ENCODE data around the gene ADARB2. TPM values are rescaled to one million over a fixed set of nuclear protein-coding genes. Genes with fewer than 3 reads are reported as not detected.
"Not testable (repeated sequence)": the region's sequence is repeated elsewhere in the genome, so short reads cannot be mapped to it uniquely, and the experiment has no call there.

Gene ADARB2
- total RNA-seq: not detected in 2 replicates

GRCh38 chr10:1737222-1738061 is at the start of gene ADARB2:
Gene ADARB2 (minus strand): TSS chr10:1737525.
- DNase-seq (ENCODE audit: low read depth, low spot score): no peak

DNA sequence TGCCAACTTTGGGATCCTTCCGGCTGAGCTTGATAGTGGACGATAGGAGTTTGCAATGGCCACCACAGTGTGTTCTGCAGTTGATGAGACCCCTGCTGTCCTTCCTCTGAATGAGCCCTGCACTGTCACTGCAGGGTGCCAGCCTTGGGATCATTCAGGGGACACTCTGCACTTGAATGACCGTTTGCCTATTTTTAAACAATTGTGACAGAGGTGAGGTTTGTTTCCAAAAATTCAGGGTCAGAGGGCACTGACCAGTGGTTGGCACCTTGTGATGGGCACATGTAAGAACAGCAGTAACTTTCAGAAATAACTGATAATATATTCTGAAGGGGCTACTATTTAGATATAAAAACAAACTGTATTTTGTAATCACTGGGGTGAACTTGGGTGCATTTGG is 48.5 kb upstream of the ADARB2 start:
- no peak for DNase-seq (ENCODE audit: low read depth, low spot score)

GRCh38 chr10:1782841-1783240 is 45.5 kb upstream of the ADARB2 start:
- no peak for DNase-seq (ENCODE audit: low read depth, low spot score)

DNA sequence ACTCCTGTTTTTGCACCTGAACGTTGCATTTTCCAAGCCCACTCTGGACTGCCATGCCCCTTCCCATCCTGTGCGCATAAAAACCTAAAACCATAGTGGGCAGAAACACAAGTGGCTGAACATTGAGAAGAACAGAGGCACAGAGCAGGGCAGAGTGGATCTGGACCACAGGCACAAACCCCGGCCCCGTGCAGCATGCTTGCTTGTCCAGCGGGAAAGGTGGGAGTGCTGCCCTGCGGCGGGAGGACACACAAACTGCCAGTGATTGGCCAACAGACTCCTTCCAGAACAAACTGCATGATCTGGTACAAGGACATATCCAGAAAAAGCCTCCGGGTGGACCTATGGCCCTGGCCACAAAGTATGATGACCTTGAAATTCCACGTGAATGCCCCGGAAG is 42.5 kb upstream of the ADARB2 start:
- no peak for DNase-seq (ENCODE audit: low read depth, low spot score)

GRCh38 chr10:1778375-1778969 is 41.1 kb upstream of the ADARB2 start:
- no peak for DNase-seq (ENCODE audit: low read depth, low spot score)

- no peak for DNase-seq (ENCODE audit: low read depth, low spot score)
These were observed 38.9 kb upstream of the ADARB2 start for GRCh38 chr10:1776127-1776662.

DNA sequence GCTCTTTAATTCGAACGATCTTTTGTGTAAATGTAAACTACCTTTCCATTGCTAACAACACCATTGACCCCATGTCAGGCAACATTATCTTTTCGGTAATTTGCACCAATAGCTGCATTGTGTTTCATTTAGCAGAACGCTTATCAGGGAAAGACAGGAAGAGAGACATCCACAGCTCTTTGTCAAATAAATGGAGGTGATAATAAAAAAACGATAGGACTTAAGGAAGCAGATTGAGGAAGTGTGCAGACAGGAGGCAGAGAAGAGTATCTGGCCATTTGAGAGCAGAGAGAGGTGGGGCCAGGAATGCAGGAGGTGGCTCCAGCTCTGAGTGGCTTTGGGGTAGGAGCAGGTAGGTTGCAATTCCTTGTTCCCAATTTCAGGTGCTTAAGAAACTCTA is 37.5 kb upstream of the ADARB2 start:
- DNase-seq (ENCODE audit: low read depth, low spot score): no peak

- not testable (repeated sequence) for DNase-seq (ENCODE audit: low read depth, low spot score)
These were observed 35.9 kb upstream of the ADARB2 start for GRCh38 chr10:1773204-1773603.

GRCh38 chr10:1766049-1766448 is 28.7 kb upstream of the ADARB2 start:
- DNase-seq (ENCODE audit: low read depth, low spot score): no peak

DNA sequence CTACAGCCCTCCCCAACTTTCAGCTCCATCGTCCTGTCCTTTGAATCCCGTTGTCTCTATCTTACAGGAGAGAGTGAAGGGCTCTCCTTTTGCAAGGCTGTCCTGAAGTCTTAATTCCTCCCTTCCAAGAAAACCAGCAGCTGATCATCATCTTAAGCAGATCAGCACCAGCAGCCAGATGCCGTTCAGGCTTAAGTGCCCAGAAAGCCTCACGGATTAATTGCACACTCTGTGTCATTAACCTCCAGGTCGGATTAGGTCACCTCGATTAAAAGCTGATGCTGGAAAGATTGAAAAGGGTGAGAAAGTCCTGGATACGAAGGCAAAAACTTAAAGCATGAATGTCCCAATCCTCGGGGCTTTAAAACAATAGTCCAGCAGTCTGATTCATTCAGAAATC is 24.8 kb upstream of the ADARB2 start:
- no peak for DNase-seq (ENCODE audit: low read depth, low spot score)

- no peak for DNase-seq (ENCODE audit: low read depth, low spot score)
These were observed 17.3 kb upstream of the ADARB2 start for GRCh38 chr10:1754506-1755153.

- no peak for DNase-seq (ENCODE audit: low read depth, low spot score)
These were observed 14.8 kb upstream of the ADARB2 start for GRCh38 chr10:1752153-1752552.

DNA sequence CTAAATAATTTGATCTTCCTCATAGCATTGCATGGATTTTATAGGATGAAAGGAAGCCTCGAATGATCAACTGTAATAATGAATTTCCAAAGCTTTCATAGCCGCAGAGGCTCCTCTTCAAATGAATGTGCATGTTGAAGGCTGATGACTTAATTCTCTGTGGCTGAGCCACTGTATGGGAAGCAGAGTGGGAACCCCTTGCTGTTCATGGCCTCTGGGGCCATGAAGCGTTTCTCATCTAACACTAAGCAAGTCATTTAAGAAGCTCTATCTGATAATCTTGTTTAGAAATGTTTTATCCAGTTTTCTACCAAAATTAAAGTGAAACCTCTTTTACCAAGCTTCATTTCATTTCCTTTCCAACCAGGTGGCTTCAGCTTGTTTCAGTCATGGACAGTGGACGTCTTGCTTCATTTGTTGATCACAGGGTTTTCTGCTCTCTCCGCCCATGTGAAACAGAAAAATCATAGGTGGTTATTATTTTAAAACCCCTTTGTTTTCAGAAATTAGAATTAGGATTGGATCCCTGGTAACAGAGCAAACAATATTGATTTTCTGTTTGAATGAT is 10.3 kb upstream of the ADARB2 start:
- no peak for DNase-seq (ENCODE audit: low read depth, low spot score)

DNA sequence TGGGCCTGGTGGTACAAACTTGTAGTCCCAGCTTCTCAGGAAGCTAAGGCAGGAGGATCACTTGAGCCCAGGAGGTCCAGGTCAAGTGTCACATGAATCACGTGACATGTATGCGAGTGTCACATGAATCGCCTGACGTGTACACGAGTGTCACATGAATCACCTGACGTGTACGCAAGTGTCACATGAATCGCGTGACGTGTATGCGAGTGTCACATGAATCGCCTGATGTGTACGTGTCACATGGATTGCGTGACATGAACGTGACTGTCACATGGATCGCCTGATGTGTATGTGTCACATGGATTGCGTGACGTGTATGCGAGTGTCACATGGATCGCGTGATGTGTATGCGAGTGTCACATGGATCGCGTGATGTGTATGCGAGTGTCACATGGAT is 9.5 kb upstream of the ADARB2 start:
- DNase-seq (ENCODE audit: low read depth, low spot score): no peak

- no peak for DNase-seq (ENCODE audit: low read depth, low spot score)
These were observed 8.6 kb upstream of the ADARB2 start for GRCh38 chr10:1745780-1746456.

DNA sequence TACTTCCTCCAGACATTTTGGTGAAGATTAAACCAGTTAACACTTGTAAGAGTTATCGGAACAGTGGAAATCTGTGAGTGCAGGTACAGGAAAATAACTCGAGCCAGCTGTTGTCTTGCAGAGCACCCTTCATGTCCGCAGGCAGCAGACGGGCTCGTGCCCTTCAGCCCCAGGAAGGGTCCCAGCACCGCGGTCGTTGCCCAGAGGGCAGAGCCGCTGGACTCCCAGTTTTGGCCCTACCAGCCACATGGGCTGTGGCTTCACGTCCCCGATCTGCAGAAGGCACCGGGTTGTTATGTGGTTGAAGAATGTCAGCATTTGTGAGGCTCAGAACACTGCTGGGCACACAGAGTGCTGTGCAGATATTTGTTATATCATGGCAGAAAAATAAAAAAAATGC is 7.2 kb upstream of the ADARB2 start:
- DNase-seq (ENCODE audit: low read depth, low spot score): no peak

DNA sequence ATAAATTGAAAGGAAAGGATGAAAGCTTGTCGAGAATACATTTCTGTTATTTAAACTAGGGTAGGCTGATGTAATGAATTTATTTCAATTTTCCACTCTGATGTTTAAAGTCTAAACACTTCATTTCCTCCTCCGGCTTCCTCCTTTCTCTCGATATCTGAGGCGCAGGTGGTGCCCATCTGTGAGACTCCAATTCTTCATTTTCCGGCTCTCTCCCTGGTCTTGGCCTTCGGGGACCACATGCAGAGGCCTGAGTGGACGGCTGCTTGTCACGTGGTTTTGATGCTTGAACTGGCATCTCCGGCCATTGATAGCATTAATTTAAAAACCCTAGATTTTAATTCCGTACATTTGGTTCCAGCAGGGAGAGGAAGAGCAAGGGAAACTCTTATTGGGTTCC is 5.8 kb upstream of the ADARB2 start:
- no peak for DNase-seq (ENCODE audit: low read depth, low spot score)

DNA sequence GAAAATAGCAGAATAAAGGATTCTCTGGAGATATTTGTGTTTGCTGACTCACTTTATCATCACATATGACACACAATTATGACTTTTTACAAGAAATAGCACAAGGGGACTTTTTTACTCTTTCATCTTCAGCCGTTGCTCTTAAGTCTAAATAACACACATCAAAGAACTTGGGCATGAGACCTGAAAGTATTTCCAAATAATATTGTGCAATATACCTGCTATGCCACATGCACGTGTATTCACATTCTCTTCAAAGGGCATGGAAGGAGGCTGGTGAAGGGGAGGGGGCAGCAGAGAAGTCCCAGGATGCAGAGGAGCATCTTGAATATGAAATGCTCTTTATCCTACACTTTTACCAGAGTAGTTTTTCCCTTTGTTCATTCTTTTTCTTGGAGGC is 4.1 kb upstream of the ADARB2 start:
- no peak for DNase-seq (ENCODE audit: low read depth, low spot score)

DNA sequence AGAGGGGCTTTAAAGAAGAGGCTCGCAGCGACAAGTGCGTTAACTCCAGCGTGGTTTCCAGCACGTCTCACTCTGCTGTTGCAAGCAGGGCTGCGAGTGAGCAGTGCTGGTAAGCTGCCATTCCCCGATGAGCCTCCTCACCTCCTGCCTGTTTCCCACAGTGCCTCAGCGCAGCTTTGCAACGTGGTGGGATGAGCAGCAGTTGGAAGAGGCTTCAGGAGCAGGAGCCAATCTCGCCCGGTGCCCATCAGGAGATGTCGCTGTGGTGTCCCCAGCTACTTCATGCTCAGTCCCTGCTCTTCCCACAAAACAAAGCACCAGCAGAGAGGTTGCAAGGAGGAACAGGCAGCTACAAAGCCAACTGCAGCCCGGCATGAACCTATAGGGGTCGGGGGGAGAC is 2.4 kb upstream of the ADARB2 start:
- DNase-seq (ENCODE audit: low read depth, low spot score): no peak

DNA sequence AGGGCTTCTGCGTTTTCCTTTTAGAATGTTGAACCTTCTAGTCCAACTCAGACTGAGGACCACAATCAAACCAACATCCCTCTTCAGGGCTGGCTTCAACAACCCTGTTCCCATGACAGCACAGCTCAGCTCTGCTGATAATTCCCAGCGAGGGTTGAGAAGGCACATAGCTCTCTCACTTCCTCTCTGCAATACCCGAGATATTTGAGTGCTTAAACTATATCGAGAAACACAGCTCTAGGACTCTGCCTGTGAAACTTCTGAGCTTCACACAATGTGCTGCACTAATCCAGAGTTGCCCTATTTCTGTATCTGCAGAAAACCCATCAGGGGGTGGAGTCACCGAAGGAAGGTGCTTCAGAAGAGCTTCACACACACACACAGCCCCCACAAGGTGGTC is 1.6 kb upstream of the ADARB2 start:
- no peak for DNase-seq (ENCODE audit: low read depth, low spot score)

DNA sequence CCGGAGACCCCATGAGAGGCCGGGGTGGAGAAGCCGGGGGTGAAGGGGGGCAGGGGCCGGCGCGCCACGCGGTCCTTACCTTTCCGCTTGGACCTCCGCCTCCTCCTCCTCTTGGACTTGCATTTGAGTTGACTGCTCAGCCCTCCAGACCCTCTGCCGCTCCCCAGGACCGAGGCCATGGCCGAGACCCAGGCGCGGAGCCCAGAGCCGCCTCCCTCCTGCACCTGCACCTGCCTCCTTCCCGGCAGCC is 428 bp downstream of the ADARB2 start:
- no peak for DNase-seq (ENCODE audit: low read depth, low spot score)
